Breast epithelium (tissue), 3 donors: ENCODE results near the gene FNDC3B.

Experiments
- CTCF ChIP-seq, 3 donors: fragments of 450-650 bp; IDR thresholded peaks; one replicate each; pipeline ENCODE4 v1.5.1; 2016 to 2017; ENCODE audit warnings: antibody characterized with exemption in 3 of 3, mild to moderate bottlenecking in 3 of 3, moderate library complexity in 3 of 3
- POLR2AphosphoS5 ChIP-seq, 3 donors: sonication (generic); formaldehyde crosslinking; IDR thresholded peaks; one replicate each; pipeline ENCODE4 v1.6.1; 2017; ENCODE audit warnings: antibody characterized with exemption in 3 of 3

GRCh38 chr3:172176061-172176770, 136.8 kb downstream of the FNDC3B start:
- TF ChIP-seq CTCF (IDR thresholded peaks at IDR 0.05) (no peak), POLR2AphosphoS5 (IDR thresholded peaks at IDR 0.05) (no peak)
